Mesenteric fat pad (tissue), 1 donor: ENCODE results near the gene ANKRD33B. TPM values are rescaled to one million over a fixed set of nuclear protein-coding genes. Genes with fewer than 3 reads are reported as not detected.
"Not testable (repeated sequence)": the region's sequence is repeated elsewhere in the genome, so short reads cannot be mapped to it uniquely, and the experiment has no call there.

Experiments
- DNase-seq: peaks from one replicate; pipeline ENCODE4 v3.0.0-alpha.2; 2020; ENCODE audit warnings: low spot score
- total RNA-seq: library from RNA; stranded (reverse); fragmentation: NEBNext Ultra II Directional; extraction: Animal tissue kit (Norgen Biotek cat#: 25700); gene quantifications from one replicate; pipeline ENCODE4 v1.2.1, GENCODE V29; 2021
- donor health status: DM: yes; HTN: yes; CAD: no.

The ANKRD33B gene
- total RNA-seq, 1 donor from 2014 or later = 5.7 TPM

GRCh38 chr5:10591966-10592365, 28.1 kb downstream of the ANKRD33B start:
- DNase-seq = no peak

GRCh38 chr5:10592601-10593000, 28.7 kb downstream of the ANKRD33B start:
- DNase-seq = peak; percentile 30

GRCh38 chr5:10593531-10594181, 29.8 kb downstream of the ANKRD33B start:
- DNase-seq = peak; percentile 62

GRCh38 chr5:10594591-10595210, 30.8 kb downstream of the ANKRD33B start:
- peak; percentile 60 for DNase-seq

GRCh38 chr5:10595293-10595671, 31.4 kb downstream of the ANKRD33B start:
- peak; percentile 24 for DNase-seq

GRCh38 chr5:10595672-10596309, 31.9 kb downstream of the ANKRD33B start:
- peak; percentile 49 for DNase-seq

- DNase-seq = no peak
Measured at GRCh38 chr5:10596310-10596703, 32.4 kb downstream of the ANKRD33B start.

- DNase-seq = no peak
Measured at GRCh38 chr5:10596886-10597451, 33.1 kb downstream of the ANKRD33B start.

GRCh38 chr5:10599113-10599512, 35.2 kb downstream of the ANKRD33B start:
- no peak for DNase-seq

GRCh38 chr5:10599862-10600284, 36.0 kb downstream of the ANKRD33B start:
- no peak for DNase-seq

- DNase-seq = no peak
Measured at GRCh38 chr5:10600626-10601245, 36.9 kb downstream of the ANKRD33B start.

- peak; percentile 94 for DNase-seq
Measured at GRCh38 chr5:10601246-10602030, 37.6 kb downstream of the ANKRD33B start.

- no peak for DNase-seq
Measured at GRCh38 chr5:10602031-10602806, 38.3 kb downstream of the ANKRD33B start.

- DNase-seq = no peak
Measured at GRCh38 chr5:10604975-10605374, 41.1 kb downstream of the ANKRD33B start.

- not testable (repeated sequence) for DNase-seq
Measured at GRCh38 chr5:10606632-10607022, 42.8 kb downstream of the ANKRD33B start.

- DNase-seq = no peak
Measured at GRCh38 chr5:10607023-10607665, 43.3 kb downstream of the ANKRD33B start.

GRCh38 chr5:10607666-10608073, 43.8 kb downstream of the ANKRD33B start:
- DNase-seq = no peak

- DNase-seq = not testable (repeated sequence)
Measured at GRCh38 chr5:10608081-10608480, 44.2 kb downstream of the ANKRD33B start.

GRCh38 chr5:10610058-10610457, 46.2 kb downstream of the ANKRD33B start:
- no peak for DNase-seq

- DNase-seq = no peak
Measured at GRCh38 chr5:10611290-10611689, 47.4 kb downstream of the ANKRD33B start.
